PC-9 (cell line): Measurements from ENCODE around the gene SLFN12. TPM values are rescaled to one million over a fixed set of nuclear protein-coding genes. Genes with fewer than 3 reads are reported as not detected.
"Not testable (repeated sequence)": the region's sequence is repeated elsewhere in the genome, so short reads cannot be mapped to it uniquely, and the experiment has no call there.

ENCODE experiments used
- BruUV-seq: library from RNA; stranded (reverse); fragments of 400-500 nt; replicated peaks from 2 replicates; lab custom pipeline; 2021; lab: Mats Ljungman, UMichigan
- CTCF ChIA-PET: fragments of 300-600 bp; sonication (Branson Sonifier 250); formaldehyde crosslinking; loops from one replicate; lab custom pipeline; 2022; ENCODE audit warnings: antibody characterized with exemption; lab: Charles Lee
- POLR2A ChIA-PET: fragments of 300-600 bp; sonication (Branson Sonifier 250); formaldehyde crosslinking; loops from one replicate; lab custom pipeline; 2022; ENCODE audit warnings: antibody characterized with exemption; ENCODE audit not compliant: unreplicated experiment; lab: Charles Lee
- DNase-seq, 2 experiments: peaks; one replicate each; pipeline versions ENCODE4 v3.0.0 to v3.0.0-alpha.2; 2015 to 2022; ENCODE audit warnings: mixed read lengths in 1 of 2
- H2AFZ ChIP-seq: fragments of 200-600 bp; sonication (generic); 2 replicates; pipeline ENCODE4 v1.8.1; 2017; ENCODE audit warnings: antibody characterized with exemption
- H3F3A ChIP-seq: fragments of 200-600 bp; sonication (generic); 2 replicates; pipeline ENCODE4 v1.8.1; 2017; ENCODE audit warnings: antibody characterized with exemption, mild to moderate bottlenecking, low read depth; ENCODE audit not compliant: insufficient read depth
- H3K27ac ChIP-seq: fragments of 200-600 bp; sonication (generic); 2 replicates; pipeline ENCODE4 v1.6.1; 2016; ENCODE audit warnings: mixed run types
- H3K27me3 ChIP-seq: fragments of 200-600 bp; sonication (generic); 2 replicates; pipeline ENCODE4 v1.6.1; 2016; ENCODE audit warnings: low read depth, mixed run types; ENCODE audit not compliant: insufficient read depth
- H3K36me3 ChIP-seq: fragments of 200-600 bp; sonication (generic); 2 replicates; pipeline ENCODE4 v1.6.1; 2016; ENCODE audit warnings: low read depth, mixed run types
- H3K4me1 ChIP-seq: fragments of 200-600 bp; sonication (generic); replicated peaks from 2 replicates; pipeline ENCODE4 v1.6.1; 2016; ENCODE audit warnings: mixed run types; ENCODE audit not compliant: insufficient read depth
- H3K4me2 ChIP-seq: fragments of 200-600 bp; sonication (generic); 2 replicates; pipeline ENCODE4 v1.6.1; 2017; ENCODE audit warnings: mixed run types
- H3K4me3 ChIP-seq: fragments of 200-600 bp; sonication (generic); 2 replicates; pipeline ENCODE4 v1.6.1; 2016; ENCODE audit warnings: mixed run types
- H3K79me2 ChIP-seq: fragments of 200-600 bp; sonication (generic); 2 replicates; pipeline ENCODE4 v1.6.1; 2017; ENCODE audit warnings: low read depth, mixed run types
- H3K9me2 ChIP-seq: fragments of 200-600 bp; sonication (generic); 2 replicates; pipeline ENCODE4 v1.8.1; 2017; ENCODE audit warnings: mild to moderate bottlenecking; ENCODE audit not compliant: insufficient read depth
- H3K9me3 ChIP-seq: fragments of 200-600 bp; sonication (generic); 2 replicates; pipeline ENCODE4 v1.8.1; 2016; ENCODE audit warnings: low read depth; ENCODE audit not compliant: insufficient read depth
- H4K20me1 ChIP-seq: fragments of 200-600 bp; sonication (generic); 2 replicates; pipeline ENCODE4 v1.8.1; 2017; ENCODE audit not compliant: insufficient read depth
- CTCF ChIP-seq: fragments of 200-600 bp; sonication (generic); conservative IDR thresholded peaks from 2 replicates; pipeline ENCODE4 v1.6.1; 2017; ENCODE audit warnings: mixed run types, antibody characterized with exemption, mild to moderate bottlenecking, moderate library complexity
- EZH2 ChIP-seq: fragments of 200-600 bp; sonication (generic); IDR thresholded peaks from 2 replicates; pipeline ENCODE4 v1.8.0; 2017; ENCODE audit warnings: antibody characterized with exemption, low read depth
- intact Hi-C: fragments of 100-400 bp; cut with micrococcal nuclease; formaldehyde crosslinking; loops from one replicate; pipeline ENCODE4 v1.10.0; 2022; ENCODE audit not compliant: unreplicated experiment
- total RNA-seq: library from RNA; stranded (reverse); gene quantifications from 2 replicates; pipeline ENCODE4 v1.2.3, GENCODE V29; 2021

The SLFN12 gene
- total RNA-seq, 1 experiment from 2014 or later = 14.3 TPM

DNA sequence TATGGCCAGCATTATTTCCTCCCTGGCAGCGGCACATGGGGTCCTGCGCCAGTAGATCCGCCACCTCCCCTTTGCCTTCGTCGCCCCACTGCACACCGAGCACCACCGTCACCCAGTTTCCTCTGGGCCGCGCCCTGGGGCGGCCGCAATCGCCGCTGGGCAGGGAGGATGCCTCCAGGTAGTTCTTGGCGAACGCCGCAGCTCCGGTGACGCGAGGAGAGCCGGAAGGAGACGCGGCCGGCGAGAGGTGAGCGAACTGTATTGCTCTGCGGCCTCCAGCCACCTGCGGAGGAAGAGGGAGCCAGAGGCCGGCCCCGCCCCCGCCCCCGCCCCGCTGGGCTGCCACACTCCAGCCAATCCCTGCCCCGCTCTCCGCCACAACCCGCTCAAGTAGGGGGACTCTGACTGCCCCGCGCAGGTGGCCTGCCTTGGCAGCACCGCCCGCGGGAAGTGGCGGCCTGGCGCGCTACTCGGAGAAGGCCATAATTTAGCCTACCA is 28.1 kb upstream of the SLFN12 start:
- Histone ChIP-seq H4K20me1 (no peaks in the 10 kb centered on the region), H3K27me3 (peaks cover 24% of the 10 kb centered on the region; the same call in 1 of the 2 replicates), H3K27ac (no peak overlapping the region), H3F3A (no peaks in the 10 kb centered on the region; the same call in 1 of the 2 replicates), H3K4me2 (peak overlapping the region; percentile 81), H3K79me2 (no peaks in the 10 kb centered on the region), H3K4me3 (peak overlapping the region; percentile 47; the same call in 1 of the 2 replicates), H3K4me1 (no peaks in the 10 kb centered on the region), H2AFZ (peak overlapping the region; percentile 70), H3K36me3 (no peaks in the 10 kb centered on the region), H3K9me3 (no peaks in the 10 kb centered on the region; the same call in 1 of the 2 replicates), H3K9me2 (no peaks in the 10 kb centered on the region)
- DNase-seq = peak; percentile 77 to 83
- no TSS peak for BruUV-seq
- ChIA-PET CTCF (no interaction called here), POLR2A (interaction anchor here (0.6 kb wide), 1 partner anchor 213 kb away, joined by 4 read pairs; no protein-coding TSS in a partner anchor)
- intact Hi-C loops = loop anchor here (10.0 kb wide), 1 partner anchor 86 kb away; the partner anchor contains the start of gene SLFN11
- TF ChIP-seq CTCF = no peak
- TF ChIP-seq EZH2 = no peak

DNA sequence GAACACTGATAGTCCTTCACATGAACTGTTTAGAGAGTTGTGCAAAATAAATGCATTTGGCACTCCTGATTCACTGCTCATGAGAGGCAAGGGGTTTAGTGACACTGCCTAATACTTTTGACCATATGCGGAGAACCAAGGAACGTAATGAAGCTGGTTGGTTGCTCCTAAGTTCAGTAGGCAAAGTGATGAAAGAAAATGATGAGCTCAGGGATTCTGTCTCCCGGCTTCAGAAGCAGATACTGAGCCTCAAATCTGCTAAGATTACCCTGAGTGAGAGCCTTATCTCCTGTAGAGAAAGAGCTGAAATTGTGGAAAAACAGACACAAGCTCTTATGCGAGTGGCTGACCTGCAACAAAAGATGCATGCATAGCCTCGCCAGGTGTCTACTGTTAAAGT is 21.7 kb upstream of the SLFN12 start:
- H3K9me3 ChIP-seq, H3K4me2 ChIP-seq, intact Hi-C loops, H3F3A ChIP-seq, H4K20me1 ChIP-seq, DNase-seq, H3K9me2 ChIP-seq, POLR2A ChIA-PET, H3K4me3 ChIP-seq, H3K79me2 ChIP-seq, CTCF ChIA-PET, H3K4me1 ChIP-seq, H3K36me3 ChIP-seq, H3K27me3 ChIP-seq, H3K27ac ChIP-seq, H2AFZ ChIP-seq, BruUV-seq: not testable (repeated sequence)

- intact Hi-C loops = no loop called here
- Histone ChIP-seq H4K20me1 (no peaks in the 10 kb centered on the region), H3K27ac (no peak overlapping the region), H3K4me3 (no peak overlapping the region), H3F3A (no peaks in the 10 kb centered on the region), H2AFZ (no peak overlapping the region), H3K9me2 (no peaks in the 10 kb centered on the region), H3K27me3 (peaks cover 10% of the 10 kb centered on the region), H3K36me3 (no peaks in the 10 kb centered on the region), H3K4me2 (no peak overlapping the region), H3K4me1 (no peaks in the 10 kb centered on the region), H3K79me2 (no peaks in the 10 kb centered on the region), H3K9me3 (no peaks in the 10 kb centered on the region; the same call in 1 of the 2 replicates)
- BruUV-seq = no TSS peak
- no peak for DNase-seq
- TF ChIP-seq CTCF = no peak
- no peak for TF ChIP-seq EZH2
- POLR2A ChIA-PET = no interaction called here
- CTCF ChIA-PET = no interaction called here
Observed at GRCh38 chr17:35453171-35453570, 20.9 kb upstream of the SLFN12 start.
